K562 (cell line): ENCODE data around the gene IFT172. TPM values are rescaled to one million over a fixed set of nuclear protein-coding genes. Genes with fewer than 3 reads are reported as not detected.
A peak's percentile ranks its signal among the peaks of the same experiment; 100 is the strongest.

Experiments used
- ATAC-seq: fragments of 200-7000 bp; cut with Tn5 transposase; 3 replicates; pipeline ENCODE4 v1.9.1; 2020; ENCODE audit warnings: moderate library complexity
- BruUV-seq: library from RNA; stranded (reverse); fragments of 400-500 nt; replicated peaks from 2 replicates; lab custom pipeline; 2021; lab: Mats Ljungman, UMichigan
- CTCF ChIA-PET: fragments of 300-600 bp; formaldehyde crosslinking; extraction: SDS; loops from one replicate; lab custom pipeline; 2021; ENCODE audit warnings: low intra/inter-chr PET ratio; lab: Yijun Ruan, JAX
- POLR2A ChIA-PET: fragments of 300-600, 350-650 bp; sonication (Branson Sonifier 250); formaldehyde crosslinking; extraction: SDS; loops from one replicate; lab custom pipeline; 2021; ENCODE audit warnings: antibody characterized with exemption, inconsistent platforms; lab: Yijun Ruan, JAX
- DNase-seq, 4 experiments: peaks; one replicate each; pipeline versions ENCODE4 v3.0.0 to v3.0.0-alpha.2; 2011 to 2018; ENCODE audit warnings: low spot score in 3 of 4, mixed read lengths in 3 of 4; ENCODE audit errors: extremely low read depth in 1 of 4
- FAIRE-seq: peaks from 2 replicates; lab custom pipeline; 2011; peaks lifted over from hg19 to GRCh38; lab: Jason Lieb, UNC
- H2AFZ ChIP-seq: 2 replicates; pipeline ENCODE4 v1.6.0; 2011; ENCODE audit warnings: low read depth, low read length, control low read depth, inconsistent platforms
- H3K27ac ChIP-seq: fragments of 200-600 bp; 3 replicates; pipeline ENCODE4 v1.8.0; 2011; ENCODE audit warnings: low read depth, mild to moderate bottlenecking, control low read depth, inconsistent platforms, low read length, moderate library complexity, mixed read lengths; ENCODE audit errors: extremely low read depth
- H3K27me3 ChIP-seq, 2 experiments: fragments of 300-600 bp in 1 of 2; 2 replicates in 1 of 2; 3 replicates in 1 of 2; pipeline versions ENCODE4 v1.6.0 to v1.8.0; 2011; ENCODE audit warnings: inconsistent platforms in 2 of 2, low read length in 2 of 2, mild to moderate bottlenecking in 1 of 2, mixed read lengths in 1 of 2, moderate library complexity in 1 of 2; ENCODE audit not compliant: control insufficient read depth in 2 of 2, insufficient read depth in 2 of 2
- H3K36me3 ChIP-seq: fragments of 300-600 bp; 3 replicates; pipeline ENCODE4 v1.8.0; 2011; ENCODE audit warnings: mild to moderate bottlenecking, low read length, inconsistent platforms; ENCODE audit not compliant: control insufficient read depth, insufficient read depth
- H3K4me1 ChIP-seq, 2 experiments: fragments of 200-600 bp in 1 of 2; replicated peaks in 1 of 2; 2 replicates in 1 of 2; 3 replicates in 1 of 2; pipeline versions ENCODE4 v1.5.1 to v1.8.0; 2011; ENCODE audit warnings: inconsistent platforms in 2 of 2, low read length in 2 of 2, mild to moderate bottlenecking in 1 of 2, mixed read lengths in 1 of 2, moderate library complexity in 1 of 2; ENCODE audit not compliant: control insufficient read depth in 2 of 2, insufficient read depth in 2 of 2
- H3K4me2 ChIP-seq: 2 replicates; pipeline ENCODE4 v1.6.1; 2011; ENCODE audit warnings: low read length, control low read depth, inconsistent platforms, mixed read lengths; ENCODE audit not compliant: insufficient read depth
- H3K4me3 ChIP-seq: fragments of 200-600 bp; sonication (generic), shearing (Covaris generic); 2 replicates; pipeline ENCODE4 v1.5.1; 2016; ENCODE audit warnings: control low read depth, inconsistent platforms
- H3K79me2 ChIP-seq: fragments of 200-600 bp; 3 replicates; pipeline ENCODE4 v1.8.0; 2011; ENCODE audit warnings: low read length, inconsistent platforms; ENCODE audit not compliant: control insufficient read depth, insufficient read depth
- H3K9ac ChIP-seq, 2 experiments: 2 replicates each; pipeline versions ENCODE4 v1.6.0 to v1.6.1; 2011; ENCODE audit warnings: low read depth in 2 of 2, low read length in 2 of 2, control low read depth in 1 of 2, inconsistent platforms in 1 of 2, mild to moderate bottlenecking in 1 of 2, mixed read lengths in 1 of 2; ENCODE audit not compliant: insufficient read depth in 1 of 2
- H3K9me1 ChIP-seq: one replicate; pipeline ENCODE4 v1.6.0; 2011; ENCODE audit warnings: inconsistent platforms, mild to moderate bottlenecking, low read length, moderate library complexity; ENCODE audit not compliant: control insufficient read depth, insufficient read depth
- H3K9me3 ChIP-seq: replicated peaks from 2 replicates; pipeline ENCODE4 v1.5.1; 2011; ENCODE audit warnings: low read depth, low read length, inconsistent platforms; ENCODE audit not compliant: control insufficient read depth, insufficient read depth
- H4K20me1 ChIP-seq: replicated peaks from 2 replicates; pipeline ENCODE4 v1.6.1; 2011; ENCODE audit warnings: low read length, inconsistent platforms, mixed read lengths; ENCODE audit not compliant: control insufficient read depth, insufficient read depth
- BCL6 ChIP-seq: fragments of 250-450 bp; sonication (Bioruptor Pico); IDR thresholded peaks from 2 replicates; pipeline ENCODE4 v1.4.0; 2020
- CHD1 ChIP-seq: fragments of 200-600 bp; sonication (generic); IDR thresholded peaks from one replicate; pipeline ENCODE4 v1.6.1; 2012; ENCODE audit warnings: mild to moderate bottlenecking, moderate library complexity, low read length, inconsistent platforms
- GABPA ChIP-seq: fragments of 200-800 bp; sonication (Bioruptor generic); conservative IDR thresholded peaks from 2 replicates; pipeline ENCODE4 v1.6.1; 2016; ENCODE audit warnings: low read depth, missing genetic modification characterization, missing compliant biosample characterization
- KLF13 ChIP-seq: fragments of 450-650 bp; IDR thresholded peaks from 2 replicates; pipeline ENCODE4 v1.6.1; 2016; ENCODE audit warnings: missing genetic modification characterization, low read depth, mild to moderate bottlenecking, missing compliant biosample characterization, moderate library complexity, borderline replicate concordance
- POLR2G ChIP-seq: fragments of 200-400 bp; formaldehyde crosslinking; IDR thresholded peaks from 2 replicates; pipeline ENCODE4 v1.6.1; 2017; ENCODE audit warnings: low read depth, mild to moderate bottlenecking, antibody characterized with exemption, low read length, moderate library complexity
- SIX5 ChIP-seq, 2 experiments: IDR thresholded peaks; 2 replicates each; pipeline ENCODE4 v1.6.1; 2011; ENCODE audit warnings: low read length in 2 of 2, borderline replicate concordance in 1 of 2, low read depth in 1 of 2, mild to moderate bottlenecking in 1 of 2, moderate library complexity in 1 of 2; ENCODE audit not compliant: insufficient read depth in 1 of 2
- WGBS: fragments of 100-300 bp; shearing (Covaris generic); methylation state at CpG from one replicate; pipeline ENCODE4 v1.1.6; 2016; ENCODE audit warnings: low coverage, mixed read lengths; ENCODE audit not compliant: insufficient coverage; ENCODE audit errors: missing lambda C conversion rate; 5-methylcytosine and 5-hydroxymethylcytosine counted together
- in situ Hi-C: fragments of 300-500 bp; cut with MboI; formaldehyde crosslinking; loops from 4 replicates; pipeline ENCODE4 v1.15.0; 2018; ENCODE audit warnings: inconsistent platforms, mixed read lengths
- intact Hi-C: fragments of 100-400 bp; cut with micrococcal nuclease; formaldehyde crosslinking; loops from 2 replicates; pipeline ENCODE4 v1.14.2; 2022
- polyA plus RNA-seq, 8 experiments: library from polyadenylated mRNA; depleted of rRNA in 4 of 8; stranded (reverse) in 5 of 8; unstranded in 3 of 8; fragments of >200 nt; fragmentation: Nextera tagmentation in 2 of 8; fragmentation: Illumina TruSeq in 1 of 8; extraction: Ambion mirVana in 2 of 8; extraction: Trizol in 1 of 8; gene quantifications; 2 replicates each; pipeline versions ENCODE4 v1.2.1 to v1.2.3, GENCODE V29; 2011 to 2014; ENCODE audit warnings: inconsistent platforms in 1 of 8, missing spikeins in 1 of 8
- total RNA-seq, 7 experiments: library from RNA; depleted of rRNA in 6 of 7; stranded (reverse); fragments of >200 nt in 6 of 7; fragmentation: Illumina TruSeq in 2 of 7; extraction: Trizol in 2 of 7; gene quantifications; 2 replicates each; pipeline versions ENCODE4 v1.2.1 to v1.2.3, GENCODE V29; 2011 to 2021; ENCODE audit warnings: low replicate concordance in 1 of 7
- TF ChIP-seq, protein P1 (sequence below): sonication (generic); formaldehyde crosslinking; IDR thresholded peaks from 2 replicates; pipeline ENCODE4 v1.9.0; 2022; ENCODE audit warnings: mild to moderate bottlenecking, missing genetic modification reagents
- TF ChIP-seq, protein P2 (sequence below): sonication (generic); formaldehyde crosslinking; IDR thresholded peaks from 2 replicates; pipeline ENCODE4 v1.8.1; 2023; ENCODE audit warnings: mild to moderate bottlenecking, missing genetic modification reagents

The IFT172 gene
- total and polyA plus RNA-seq, 9 of the 15 experiments (the other 6 are each of a cell fraction or from before 2014, with no cell fraction given), result 5.6 to 19.1 (median 13.5) TPM

GRCh38 chr2:27464443-27464842 lies 25.1 kb downstream of the IFT172 start:
- ChIA-PET CTCF (no interaction called here), POLR2A (interaction anchor here (0.9 to 1.6 kb wide), 2 partner anchors 12 to 16 kb away, joined by 3 to 4 read pairs; no protein-coding TSS in a partner anchor)
- no peak overlapping the region for H3K9ac ChIP-seq
- DNase-seq, result no peak
- ATAC-seq, result no peak
- no peaks in the 10 kb centered on the region; the same call in 2 of the 3 replicates for H3K36me3 ChIP-seq
- H3K9me3 ChIP-seq, result no peaks in the 10 kb centered on the region
- H4K20me1 ChIP-seq, result no peaks in the 10 kb centered on the region
- intact Hi-C loops, result no loop called here
- no peak overlapping the region for H3K4me2 ChIP-seq
- H3K9me1 ChIP-seq, result no peaks in the 10 kb centered on the region
- no TSS peak for BruUV-seq
- TF ChIP-seq CHD1 (no peak), BCL6 (CRISPR knock-in tag) (no peak), GABPA (tag) (no peak), KLF13 (tag) (no peak), SIX5 (IDR thresholded peaks at IDR 0.05; ENCODE audit: borderline replicate concordance in 1 of 2, insufficient read depth in 1 of 2, low read depth in 1 of 2, low read length in 2 of 2) (no peak), POLR2G (no peak)
- TF ChIP-seq, protein P1, sequence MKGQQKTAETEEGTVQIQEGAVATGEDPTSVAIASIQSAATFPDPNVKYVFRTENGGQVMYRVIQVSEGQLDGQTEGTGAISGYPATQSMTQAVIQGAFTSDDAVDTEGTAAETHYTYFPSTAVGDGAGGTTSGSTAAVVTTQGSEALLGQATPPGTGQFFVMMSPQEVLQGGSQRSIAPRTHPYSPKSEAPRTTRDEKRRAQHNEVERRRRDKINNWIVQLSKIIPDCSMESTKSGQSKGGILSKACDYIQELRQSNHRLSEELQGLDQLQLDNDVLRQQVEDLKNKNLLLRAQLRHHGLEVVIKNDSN (CRISPR knock-in tag), result no peak
- TF ChIP-seq, protein P2, sequence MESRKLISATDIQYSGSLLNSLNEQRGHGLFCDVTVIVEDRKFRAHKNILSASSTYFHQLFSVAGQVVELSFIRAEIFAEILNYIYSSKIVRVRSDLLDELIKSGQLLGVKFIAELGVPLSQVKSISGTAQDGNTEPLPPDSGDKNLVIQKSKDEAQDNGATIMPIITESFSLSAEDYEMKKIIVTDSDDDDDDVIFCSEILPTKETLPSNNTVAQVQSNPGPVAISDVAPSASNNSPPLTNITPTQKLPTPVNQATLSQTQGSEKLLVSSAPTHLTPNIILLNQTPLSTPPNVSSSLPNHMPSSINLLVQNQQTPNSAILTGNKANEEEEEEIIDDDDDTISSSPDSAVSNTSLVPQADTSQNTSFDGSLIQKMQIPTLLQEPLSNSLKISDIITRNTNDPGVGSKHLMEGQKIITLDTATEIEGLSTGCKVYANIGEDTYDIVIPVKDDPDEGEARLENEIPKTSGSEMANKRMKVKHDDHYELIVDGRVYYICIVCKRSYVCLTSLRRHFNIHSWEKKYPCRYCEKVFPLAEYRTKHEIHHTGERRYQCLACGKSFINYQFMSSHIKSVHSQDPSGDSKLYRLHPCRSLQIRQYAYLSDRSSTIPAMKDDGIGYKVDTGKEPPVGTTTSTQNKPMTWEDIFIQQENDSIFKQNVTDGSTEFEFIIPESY (CRISPR knock-in tag), result peak; percentile 92
- H3K27ac ChIP-seq, result no peak overlapping the region
- H3K4me3 ChIP-seq, result no peak overlapping the region
- H3K4me1 ChIP-seq, result peaks cover 6 to 8% of the 10 kb centered on the region in 2 experiments; a peak in 4 of 5 replicates
- in situ Hi-C loops, result no loop called here
- no peaks in the 10 kb centered on the region for H3K79me2 ChIP-seq
- no peaks in the 10 kb centered on the region for H3K27me3 ChIP-seq
- H2AFZ ChIP-seq, result no peak overlapping the region
- no peak for FAIRE-seq
- WGBS, result 83% methylated on average over 7 of the region's 7 CpGs
